ENCODE results near the gene VMA21. TPM values are rescaled to one million over a fixed set of nuclear protein-coding genes. Genes with fewer than 3 reads are reported as not detected.

Gene VMA21
- total RNA-seq, 1 experiment from 2014 or later = 52.3 TPM

DNA sequence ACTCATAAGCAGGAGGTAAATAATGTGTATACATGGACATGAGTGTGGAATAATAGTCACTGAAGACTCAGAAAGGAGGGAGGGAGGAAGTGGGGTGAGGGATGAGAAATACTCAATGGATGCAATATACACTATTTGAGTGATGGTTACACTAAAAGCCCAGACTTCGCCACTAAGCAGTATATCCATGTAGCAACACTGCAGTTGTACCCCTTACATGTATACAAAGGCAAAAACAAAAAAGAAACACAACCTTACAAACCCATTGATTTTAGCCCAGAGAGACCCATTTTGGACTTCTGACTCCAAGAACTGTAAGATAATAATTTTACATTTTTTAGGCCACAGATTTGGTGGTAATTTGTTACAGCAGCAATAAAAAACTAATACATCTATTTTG, 51.5 kb downstream of the VMA21 start:
- in situ Hi-C loops (cut with HindIII; ENCODE audit: low pct_unique_long_range_greater_than_20kb, low sequenced_read_pairs) = no loop called here
- no peak for DNase-seq (ENCODE audit: low read depth)

DNA sequence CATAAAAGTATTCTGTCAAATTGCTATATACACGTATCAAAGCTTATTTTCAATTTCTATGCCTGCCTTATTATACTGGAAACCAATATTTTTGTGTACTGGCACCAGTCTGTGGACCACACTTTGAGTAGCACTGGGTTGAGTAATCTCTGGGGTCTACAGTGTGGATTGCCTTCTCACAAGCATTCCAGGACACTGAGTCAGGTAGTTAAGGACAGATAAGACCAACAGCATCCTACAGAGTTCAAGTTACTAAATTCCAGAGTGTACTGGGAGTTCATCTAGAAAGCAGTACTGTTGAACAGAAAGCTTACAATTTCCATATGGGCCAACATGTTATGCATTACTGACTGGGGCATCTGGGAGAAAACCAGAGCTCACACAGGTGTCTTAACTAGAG, 61.8 kb downstream of the VMA21 start:
- DNase-seq (ENCODE audit: low read depth) = no peak
- in situ Hi-C loops (cut with HindIII; ENCODE audit: low pct_unique_long_range_greater_than_20kb, low sequenced_read_pairs) = no loop called here

Other genes with a start within 250 kb of the VMA21 start
- not detected in 2 replicates for gene GPR50, start 220.6 kb upstream of the VMA21 start, total RNA-seq (2014; rRNA removed; shearing (Covaris generic); ENCODE audit: low replicate concordance)
- not detected in 2 replicates for gene PASD1, start 166.5 kb downstream of the VMA21 start, total RNA-seq (2014; rRNA removed; shearing (Covaris generic); ENCODE audit: low replicate concordance)

Data from Caki2 (cell line).